Panc1 (cell line): Measurements from ENCODE around the gene KRT2.

Experiments
- SIN3A ChIP-seq: IDR thresholded peaks from 2 replicates; pipeline ENCODE4 v1.6.1; 2012; ENCODE audit warnings: low read depth, mild to moderate bottlenecking, low read length, moderate library complexity, borderline replicate concordance; ENCODE audit not compliant: insufficient read depth
- TF ChIP-seq, protein P1 (sequence below): fragments of 450-650 bp; IDR thresholded peaks from 2 replicates; pipeline ENCODE4 v1.5.1; 2017; ENCODE audit warnings: mild to moderate bottlenecking
- TF ChIP-seq, protein P2 (sequence below), 2 experiments: IDR thresholded peaks; 2 replicates each; pipeline ENCODE4 v1.6.1; 2011 to 2012; ENCODE audit warnings: low read depth in 2 of 2, control low read depth in 1 of 2, low read length in 1 of 2, mild to moderate bottlenecking in 1 of 2, moderate library complexity in 1 of 2; ENCODE audit not compliant: insufficient read depth in 1 of 2

DNA sequence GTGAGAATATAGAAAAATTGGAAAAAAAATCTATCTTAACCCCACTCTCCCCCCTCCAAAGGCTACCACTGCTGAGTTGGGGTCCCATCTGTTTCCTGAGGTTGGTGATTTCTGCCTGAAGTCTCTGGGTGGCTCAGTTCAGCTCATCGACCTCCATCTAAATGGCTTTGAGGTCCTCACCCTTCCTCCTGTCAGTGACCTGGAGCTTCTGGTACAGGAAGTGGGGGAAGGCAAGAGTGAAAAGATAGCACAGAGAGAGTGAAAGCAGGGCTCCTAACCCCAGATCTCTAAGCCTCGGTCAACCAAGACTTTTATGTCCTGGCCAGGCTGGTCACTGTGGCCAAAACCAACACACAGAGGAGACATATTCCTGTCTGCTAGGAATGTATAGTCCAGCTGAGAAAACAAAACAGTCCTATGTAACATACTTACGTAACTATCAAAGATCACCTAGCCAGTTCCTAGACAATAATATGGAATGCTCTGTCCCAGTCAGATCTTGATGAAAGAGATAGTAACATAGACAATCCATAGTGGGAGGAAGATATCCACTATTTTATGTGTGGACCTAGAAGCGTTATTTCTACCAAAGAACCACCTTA is 21.3 kb downstream of the KRT2 start:
- TF ChIP-seq, protein P1, sequence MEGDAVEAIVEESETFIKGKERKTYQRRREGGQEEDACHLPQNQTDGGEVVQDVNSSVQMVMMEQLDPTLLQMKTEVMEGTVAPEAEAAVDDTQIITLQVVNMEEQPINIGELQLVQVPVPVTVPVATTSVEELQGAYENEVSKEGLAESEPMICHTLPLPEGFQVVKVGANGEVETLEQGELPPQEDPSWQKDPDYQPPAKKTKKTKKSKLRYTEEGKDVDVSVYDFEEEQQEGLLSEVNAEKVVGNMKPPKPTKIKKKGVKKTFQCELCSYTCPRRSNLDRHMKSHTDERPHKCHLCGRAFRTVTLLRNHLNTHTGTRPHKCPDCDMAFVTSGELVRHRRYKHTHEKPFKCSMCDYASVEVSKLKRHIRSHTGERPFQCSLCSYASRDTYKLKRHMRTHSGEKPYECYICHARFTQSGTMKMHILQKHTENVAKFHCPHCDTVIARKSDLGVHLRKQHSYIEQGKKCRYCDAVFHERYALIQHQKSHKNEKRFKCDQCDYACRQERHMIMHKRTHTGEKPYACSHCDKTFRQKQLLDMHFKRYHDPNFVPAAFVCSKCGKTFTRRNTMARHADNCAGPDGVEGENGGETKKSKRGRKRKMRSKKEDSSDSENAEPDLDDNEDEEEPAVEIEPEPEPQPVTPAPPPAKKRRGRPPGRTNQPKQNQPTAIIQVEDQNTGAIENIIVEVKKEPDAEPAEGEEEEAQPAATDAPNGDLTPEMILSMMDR = no peak
- TF ChIP-seq, protein P2, sequence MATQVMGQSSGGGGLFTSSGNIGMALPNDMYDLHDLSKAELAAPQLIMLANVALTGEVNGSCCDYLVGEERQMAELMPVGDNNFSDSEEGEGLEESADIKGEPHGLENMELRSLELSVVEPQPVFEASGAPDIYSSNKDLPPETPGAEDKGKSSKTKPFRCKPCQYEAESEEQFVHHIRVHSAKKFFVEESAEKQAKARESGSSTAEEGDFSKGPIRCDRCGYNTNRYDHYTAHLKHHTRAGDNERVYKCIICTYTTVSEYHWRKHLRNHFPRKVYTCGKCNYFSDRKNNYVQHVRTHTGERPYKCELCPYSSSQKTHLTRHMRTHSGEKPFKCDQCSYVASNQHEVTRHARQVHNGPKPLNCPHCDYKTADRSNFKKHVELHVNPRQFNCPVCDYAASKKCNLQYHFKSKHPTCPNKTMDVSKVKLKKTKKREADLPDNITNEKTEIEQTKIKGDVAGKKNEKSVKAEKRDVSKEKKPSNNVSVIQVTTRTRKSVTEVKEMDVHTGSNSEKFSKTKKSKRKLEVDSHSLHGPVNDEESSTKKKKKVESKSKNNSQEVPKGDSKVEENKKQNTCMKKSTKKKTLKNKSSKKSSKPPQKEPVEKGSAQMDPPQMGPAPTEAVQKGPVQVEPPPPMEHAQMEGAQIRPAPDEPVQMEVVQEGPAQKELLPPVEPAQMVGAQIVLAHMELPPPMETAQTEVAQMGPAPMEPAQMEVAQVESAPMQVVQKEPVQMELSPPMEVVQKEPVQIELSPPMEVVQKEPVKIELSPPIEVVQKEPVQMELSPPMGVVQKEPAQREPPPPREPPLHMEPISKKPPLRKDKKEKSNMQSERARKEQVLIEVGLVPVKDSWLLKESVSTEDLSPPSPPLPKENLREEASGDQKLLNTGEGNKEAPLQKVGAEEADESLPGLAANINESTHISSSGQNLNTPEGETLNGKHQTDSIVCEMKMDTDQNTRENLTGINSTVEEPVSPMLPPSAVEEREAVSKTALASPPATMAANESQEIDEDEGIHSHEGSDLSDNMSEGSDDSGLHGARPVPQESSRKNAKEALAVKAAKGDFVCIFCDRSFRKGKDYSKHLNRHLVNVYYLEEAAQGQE (IDR thresholded peaks at IDR 0.05; ENCODE audit: insufficient read depth in 1 of 2, low read depth in 2 of 2, low read length in 1 of 2) = no peak
- TF ChIP-seq SIN3A = no peak
